GM21529 (cell line): ENCODE data around the gene UAP1L1.
"Not testable (repeated sequence)": the region's sequence is repeated elsewhere in the genome, so short reads cannot be mapped to it uniquely, and the experiment has no call there.

Experiments used
- ATAC-seq: cut with Tn5 transposase; IDR thresholded peaks from one replicate; pipeline ENCODE4 v1.9.1; 2021; ENCODE audit not compliant: unreplicated experiment

The UAP1L1 gene

DNA sequence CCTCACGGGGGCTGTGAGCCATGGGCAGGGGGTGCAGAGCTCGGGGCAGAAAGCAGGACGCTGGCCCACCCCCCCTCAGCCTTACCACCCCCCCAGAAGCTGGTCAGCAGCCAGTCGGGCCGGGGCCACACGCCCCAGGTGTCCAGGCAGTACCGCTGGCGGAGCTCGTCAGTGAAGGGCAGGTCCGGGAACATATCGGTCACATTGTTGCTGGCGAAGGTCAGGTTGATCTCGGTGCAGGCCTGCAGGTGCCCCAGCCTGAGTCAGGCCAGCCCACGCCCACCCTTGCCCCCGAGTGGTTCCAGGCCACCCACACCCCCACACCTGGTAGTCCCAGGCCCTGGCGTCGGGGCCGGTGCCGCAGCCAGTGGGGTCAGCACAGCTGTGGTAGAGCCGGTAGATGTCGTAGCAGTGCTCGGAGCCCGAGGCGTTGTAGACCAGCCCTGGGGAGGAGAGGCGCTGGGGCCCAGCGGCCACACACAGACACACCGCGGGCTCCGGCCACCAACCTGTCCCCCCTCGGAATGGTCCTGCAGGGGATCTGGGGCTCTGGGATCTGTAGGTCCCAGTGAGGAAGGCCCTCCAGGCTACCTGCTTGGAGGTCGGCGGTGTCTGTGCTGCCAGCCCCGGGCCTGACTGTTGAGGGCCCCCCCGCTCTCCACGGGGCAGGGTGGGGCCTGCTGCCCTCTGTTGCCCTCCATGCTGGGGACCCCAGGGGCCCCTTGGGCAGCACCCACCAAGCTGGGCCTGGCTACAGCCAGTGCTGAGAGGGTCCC, 34.7 kb downstream of the UAP1L1 start:
- no peak for ATAC-seq

DNA sequence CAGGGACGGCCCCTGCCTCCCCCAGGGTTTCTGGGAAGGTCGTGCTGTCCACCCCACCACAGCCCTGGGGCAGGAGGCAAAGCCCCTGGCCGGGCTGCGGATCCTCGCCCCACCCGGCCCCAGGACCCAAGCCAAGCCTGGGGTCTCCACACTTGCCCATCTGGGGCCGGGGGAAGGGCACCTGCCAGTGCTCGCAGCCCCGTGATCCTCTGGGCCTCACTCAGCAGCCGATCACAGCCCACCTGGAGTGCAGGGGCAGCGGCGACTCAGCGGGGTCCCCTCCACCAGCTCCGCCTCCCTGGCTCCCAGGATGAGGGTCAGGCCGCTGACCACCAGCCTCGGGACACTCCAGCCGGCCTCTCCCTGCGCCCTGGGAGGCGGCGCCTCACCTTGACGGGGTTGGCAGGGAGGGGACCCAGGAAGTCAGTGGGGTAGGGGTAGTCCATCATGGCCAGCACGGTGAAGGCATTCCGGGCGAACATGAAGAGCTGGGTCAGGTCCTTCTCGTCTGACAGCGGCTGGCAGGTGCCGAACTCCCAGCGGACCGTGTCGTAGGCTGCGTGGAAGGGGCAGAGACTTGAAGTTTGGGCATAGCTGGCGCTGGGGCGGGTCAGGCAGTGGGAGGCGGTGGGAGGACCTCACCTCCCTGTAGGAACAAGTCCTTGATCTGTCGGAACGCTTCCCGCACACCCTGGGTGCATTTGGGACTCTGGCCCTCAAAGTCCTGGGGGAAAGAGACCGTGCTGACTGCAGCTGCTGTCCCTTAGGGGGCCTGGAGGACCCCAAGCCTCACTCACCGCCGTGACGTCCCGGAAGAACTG, 35.5 kb downstream of the UAP1L1 start:
- ATAC-seq: no peak

GRCh38 chr9:137113385-137114159, 36.3 kb downstream of the UAP1L1 start:
- no peak for ATAC-seq

GRCh38 chr9:137114220-137114612, 36.9 kb downstream of the UAP1L1 start:
- ATAC-seq: peak; percentile 11

DNA sequence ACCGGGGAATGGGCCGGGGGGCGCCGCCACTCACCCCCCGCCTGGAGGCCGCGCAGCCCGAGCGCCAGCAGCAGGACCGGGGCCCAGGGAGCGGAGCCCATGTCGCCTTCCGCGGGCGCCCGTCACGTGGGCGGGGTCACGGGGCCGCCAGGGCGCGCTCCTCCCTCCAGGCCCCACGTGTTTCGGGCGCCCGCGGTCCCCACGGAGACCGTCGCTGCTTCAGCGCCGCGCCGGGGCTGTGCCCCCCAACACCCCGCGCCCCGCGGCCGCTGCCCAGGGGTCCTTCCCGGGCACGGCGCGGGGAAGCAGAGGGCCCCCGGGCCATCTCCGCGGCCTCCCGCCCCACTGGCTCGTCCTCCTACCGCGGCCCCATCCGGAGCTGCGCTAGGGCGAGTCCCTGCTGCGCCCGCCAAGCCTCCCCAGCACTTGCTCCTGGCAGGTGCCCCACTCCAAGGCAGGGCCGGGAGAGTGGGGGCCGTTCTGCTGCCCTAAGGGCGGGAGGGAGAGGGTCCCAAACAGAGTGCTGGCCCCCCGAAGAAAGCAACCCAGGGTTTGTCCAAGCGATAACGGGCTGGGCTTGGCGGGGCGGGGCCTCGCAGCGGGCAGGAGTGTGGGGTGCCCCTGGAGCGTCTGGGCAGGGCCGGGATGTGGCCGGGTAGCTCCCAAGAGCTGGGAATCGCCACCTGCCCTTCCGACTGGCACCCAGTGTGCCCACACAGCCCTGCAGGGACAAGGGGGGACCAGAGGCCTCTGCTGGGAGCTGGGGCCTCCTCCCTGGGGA, 37.5 kb downstream of the UAP1L1 start, which contains the start of gene DPP7:
TSS of gene DPP7 (minus strand) at position 121 of the 781 bp plus-strand sequence. CDS start at position 101, 20 bp downstream.
- peak; percentile 66 for ATAC-seq

- ATAC-seq: no peak
Measured at GRCh38 chr9:137115394-137116026, 38.2 kb downstream of the UAP1L1 start.

DNA sequence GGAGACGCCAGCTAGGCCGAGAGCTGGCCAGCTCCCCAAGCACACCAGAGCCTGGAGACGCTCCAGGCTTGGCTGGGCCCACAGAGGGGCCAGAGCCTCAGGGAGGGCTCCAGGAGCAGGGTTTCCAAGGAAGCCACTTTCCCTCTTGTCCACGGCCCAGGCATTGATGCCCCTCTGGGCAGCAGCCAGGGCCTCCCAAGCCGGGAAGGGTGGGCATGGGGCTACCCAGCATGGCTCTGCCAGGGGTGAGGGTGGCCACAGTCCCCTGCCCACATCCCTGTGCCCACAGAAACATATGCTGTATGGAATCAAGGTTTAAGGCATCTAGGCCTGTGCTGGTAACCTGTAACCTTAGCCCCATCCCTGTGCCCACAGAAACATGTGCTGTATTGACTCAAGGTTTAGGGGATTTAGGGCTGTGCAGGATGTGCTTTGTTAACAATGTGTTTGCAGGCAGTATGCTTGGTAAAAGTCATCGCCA, 38.8 kb downstream of the UAP1L1 start:
- ATAC-seq: no peak

DNA sequence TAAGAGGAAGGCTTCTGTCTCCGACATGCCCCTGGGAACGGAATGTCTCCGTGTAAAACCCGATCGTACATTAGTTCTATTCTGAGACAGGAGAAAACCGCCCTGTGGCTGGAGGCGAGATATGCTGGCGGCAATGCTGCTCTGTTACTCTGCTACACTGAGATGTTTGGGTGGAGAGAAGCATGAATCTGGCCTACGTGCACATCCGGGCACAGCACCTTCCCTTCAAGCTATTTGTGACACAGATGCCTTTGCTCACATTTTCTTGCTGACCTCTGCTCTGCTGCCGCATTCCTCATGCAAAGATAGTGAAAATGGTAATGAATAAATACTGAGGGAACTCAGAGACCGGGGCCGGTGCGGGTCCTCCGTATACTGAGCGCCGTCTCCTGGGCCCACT, 39.4 kb downstream of the UAP1L1 start:
- ATAC-seq: no peak

GRCh38 chr9:137117269-137117731, 40.0 kb downstream of the UAP1L1 start:
- ATAC-seq: no peak

GRCh38 chr9:137118092-137118603, 40.8 kb downstream of the UAP1L1 start:
- ATAC-seq: not testable (repeated sequence)

GRCh38 chr9:137121927-137122795, 44.8 kb downstream of the UAP1L1 start:
- ATAC-seq: not testable (repeated sequence)

- not testable (repeated sequence) for ATAC-seq
Measured at GRCh38 chr9:137122796-137123467, 45.6 kb downstream of the UAP1L1 start.

- ATAC-seq: peak; percentile 45
Measured at GRCh38 chr9:137123468-137123837, 46.1 kb downstream of the UAP1L1 start.

DNA sequence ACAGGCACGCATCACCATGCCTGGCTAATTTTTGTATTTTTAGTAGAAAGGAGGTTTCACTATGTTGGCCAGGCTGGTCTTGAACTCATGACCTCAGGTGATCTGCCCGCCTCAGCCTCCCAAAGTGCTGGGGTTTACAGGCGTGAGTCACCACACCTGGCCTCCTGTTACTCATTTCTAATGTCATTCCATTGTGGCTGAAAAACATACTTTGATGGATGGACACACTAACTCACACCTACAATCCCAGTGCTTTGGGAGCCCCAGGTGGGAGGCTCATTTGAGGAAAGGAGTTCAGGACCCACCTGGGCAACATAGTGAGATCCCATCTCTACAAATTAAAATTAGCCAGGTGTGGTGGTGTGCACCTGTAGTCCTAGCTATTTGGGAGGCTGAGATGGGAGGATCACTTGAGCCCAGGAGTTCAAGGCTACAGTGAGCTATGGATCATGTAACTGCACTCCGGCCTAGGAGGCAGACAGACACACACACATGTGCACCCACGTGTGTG, 46.7 kb downstream of the UAP1L1 start:
- not testable (repeated sequence) for ATAC-seq

DNA sequence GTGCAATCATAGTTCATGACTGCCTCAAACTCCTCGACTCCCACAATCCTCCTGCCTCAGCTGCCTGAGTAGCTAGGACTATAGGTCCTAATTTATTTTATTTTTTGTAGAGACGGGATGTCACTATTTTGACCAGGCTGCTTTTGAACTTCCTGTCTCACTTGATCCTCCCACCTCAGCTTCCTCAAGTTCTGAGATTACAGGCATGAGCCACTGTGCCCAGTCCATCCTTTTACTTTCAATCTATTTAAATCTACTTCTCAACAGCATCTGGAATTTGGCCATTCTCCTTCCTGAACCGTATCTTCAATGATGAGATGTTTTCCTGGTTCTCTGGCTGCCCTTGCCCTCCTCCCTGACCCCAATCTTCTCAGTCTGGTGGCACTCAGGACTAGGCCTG, 49.5 kb downstream of the UAP1L1 start:
- ATAC-seq: no peak

DNA sequence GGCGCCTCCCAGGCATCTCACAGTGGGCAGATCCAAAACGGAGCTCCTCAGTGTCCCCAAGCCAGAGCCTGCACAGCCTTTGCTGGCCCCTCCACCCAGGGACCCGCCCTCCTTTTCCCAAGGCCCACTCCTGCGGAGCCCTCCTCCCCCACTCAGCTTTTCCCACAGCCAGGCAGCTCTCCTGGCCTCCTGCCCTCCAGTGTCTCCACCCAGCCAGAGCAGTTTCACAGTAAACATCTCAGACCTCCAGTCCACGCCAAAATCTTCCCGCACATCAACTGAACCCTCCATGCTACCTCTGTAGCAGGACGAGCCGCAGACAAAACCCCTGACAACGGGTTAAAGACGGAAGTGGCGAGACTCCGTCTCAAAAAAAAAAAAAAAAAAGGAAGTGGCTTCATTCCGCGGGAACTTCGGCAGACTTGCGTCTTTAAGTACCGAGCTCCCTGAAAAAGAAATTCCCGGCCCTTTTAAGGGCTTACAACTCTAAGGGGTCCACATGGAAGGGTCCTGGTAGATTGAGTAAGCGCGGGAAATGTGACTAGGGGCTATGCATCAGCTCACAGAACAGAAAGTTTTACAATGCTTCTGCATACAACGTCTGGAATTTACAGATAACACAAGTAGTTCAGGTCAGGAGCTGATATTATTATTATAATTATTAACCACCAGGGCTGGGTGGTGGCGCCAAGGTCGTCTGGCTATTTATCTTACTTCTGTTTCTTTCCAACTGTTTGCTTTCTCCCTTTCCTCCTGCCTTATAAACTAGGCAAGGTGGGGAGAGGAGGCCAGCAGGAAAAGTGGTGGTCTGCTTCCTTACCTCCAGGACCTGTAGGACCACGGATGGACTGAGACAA, 50.2 kb downstream of the UAP1L1 start:
- ATAC-seq: no peak
